GM19238 (cell line): ENCODE measurements around the gene ZNF850.
"Not testable (repeated sequence)": the region's sequence is repeated elsewhere in the genome, so short reads cannot be mapped to it uniquely, and the experiment has no call there.

ENCODE experiments used
- DNase-seq: peaks from one replicate; pipeline ENCODE4 v3.0.0; 2011; ENCODE audit warnings: low spot score; ENCODE audit not compliant: insufficient read length

Gene ZNF850

GRCh38 chr19:36772311-36773222 lies at the start of gene ZNF850:
ZNF850 (minus strand) TSS chr19:36772807; CDS start chr19:36762606, 10,201 bp downstream.
- DNase-seq, result peak; percentile 81

- DNase-seq, result no peak
Measured at GRCh38 chr19:36821758-36822157, 49.2 kb upstream of the ZNF850 start.

- no peak for DNase-seq
Measured at GRCh38 chr19:36819130-36819630, 46.6 kb upstream of the ZNF850 start.

GRCh38 chr19:36807029-36807428 lies 34.4 kb upstream of the ZNF850 start:
- no peak for DNase-seq

DNA sequence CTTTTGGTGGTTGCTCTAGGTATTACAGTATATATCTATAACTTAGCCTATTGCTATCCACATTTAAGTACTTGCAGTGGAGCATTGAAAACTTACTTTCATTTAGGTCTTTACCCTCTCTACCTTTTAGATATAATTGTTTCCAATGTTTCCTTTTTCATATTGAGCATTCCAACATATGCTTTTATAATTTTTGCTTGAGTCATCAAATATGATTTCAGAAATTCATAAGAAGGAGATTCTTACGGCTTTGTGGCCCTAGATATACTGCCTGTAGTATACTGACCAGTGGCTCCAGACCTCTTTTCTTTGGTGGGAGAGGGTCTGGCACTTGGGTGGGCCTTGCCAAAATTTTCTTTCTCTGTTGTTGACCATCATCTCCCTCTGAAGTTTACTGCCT lies 32.8 kb upstream of the ZNF850 start:
- DNase-seq, result no peak

GRCh38 chr19:36797786-36798108 lies 25.1 kb upstream of the ZNF850 start:
- DNase-seq, result no peak

DNA sequence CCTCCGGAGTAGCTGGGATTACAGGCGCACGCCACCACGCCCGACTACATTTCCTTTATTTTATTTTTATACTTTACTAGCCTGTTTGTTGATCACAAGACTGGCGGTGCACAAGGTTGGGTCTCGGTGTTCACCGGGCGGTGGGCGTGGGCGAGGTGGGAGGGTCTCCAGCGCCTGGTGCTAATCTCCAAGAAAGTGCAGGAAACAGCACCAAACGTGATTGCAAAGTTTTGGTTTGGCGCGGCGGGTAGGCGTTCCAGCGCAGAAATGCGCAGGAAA lies 24.0 kb upstream of the ZNF850 start:
- no peak for DNase-seq

DNA sequence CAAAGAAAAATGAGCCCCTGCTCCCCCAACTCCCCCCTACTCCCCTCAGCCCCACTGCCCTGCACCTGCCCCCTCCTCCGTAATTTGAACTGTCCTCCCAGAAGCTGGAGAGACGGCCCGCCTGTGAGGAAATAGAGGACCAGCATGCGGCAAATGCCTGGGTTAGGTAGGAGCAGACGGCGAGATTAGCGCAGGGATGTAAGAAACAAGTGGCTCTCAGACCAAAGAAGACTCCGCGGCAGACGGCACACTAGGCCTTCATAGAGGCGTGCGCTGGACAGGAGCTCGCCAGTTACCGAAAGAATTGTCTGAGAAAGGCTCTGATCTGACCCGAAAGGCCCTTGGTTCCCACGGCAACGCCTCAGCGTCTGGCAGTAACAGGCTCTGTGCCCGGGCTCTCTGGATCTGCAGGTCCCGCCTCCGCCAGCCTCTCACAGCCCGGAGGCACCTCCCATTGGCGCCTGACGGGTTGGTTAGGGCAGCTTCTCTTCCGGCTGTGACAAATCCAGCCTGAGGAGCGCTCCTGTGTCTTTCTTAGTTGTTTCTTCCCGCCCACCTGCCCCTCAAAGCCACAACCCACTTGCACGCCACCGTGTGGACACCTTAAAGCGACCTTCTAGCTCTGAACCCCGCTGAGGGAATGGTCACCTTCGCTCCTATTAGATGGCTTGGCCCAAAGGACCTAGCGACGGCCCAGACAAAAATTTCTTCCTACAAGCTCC lies 19.0 kb upstream of the ZNF850 start:
- not testable (repeated sequence) for DNase-seq

GRCh38 chr19:36775768-36776167 lies 3.2 kb upstream of the ZNF850 start:
- DNase-seq, result no peak

- no peak for DNase-seq
Measured at GRCh38 chr19:36773223-36773579, 594 bp upstream of the ZNF850 start.

DNA sequence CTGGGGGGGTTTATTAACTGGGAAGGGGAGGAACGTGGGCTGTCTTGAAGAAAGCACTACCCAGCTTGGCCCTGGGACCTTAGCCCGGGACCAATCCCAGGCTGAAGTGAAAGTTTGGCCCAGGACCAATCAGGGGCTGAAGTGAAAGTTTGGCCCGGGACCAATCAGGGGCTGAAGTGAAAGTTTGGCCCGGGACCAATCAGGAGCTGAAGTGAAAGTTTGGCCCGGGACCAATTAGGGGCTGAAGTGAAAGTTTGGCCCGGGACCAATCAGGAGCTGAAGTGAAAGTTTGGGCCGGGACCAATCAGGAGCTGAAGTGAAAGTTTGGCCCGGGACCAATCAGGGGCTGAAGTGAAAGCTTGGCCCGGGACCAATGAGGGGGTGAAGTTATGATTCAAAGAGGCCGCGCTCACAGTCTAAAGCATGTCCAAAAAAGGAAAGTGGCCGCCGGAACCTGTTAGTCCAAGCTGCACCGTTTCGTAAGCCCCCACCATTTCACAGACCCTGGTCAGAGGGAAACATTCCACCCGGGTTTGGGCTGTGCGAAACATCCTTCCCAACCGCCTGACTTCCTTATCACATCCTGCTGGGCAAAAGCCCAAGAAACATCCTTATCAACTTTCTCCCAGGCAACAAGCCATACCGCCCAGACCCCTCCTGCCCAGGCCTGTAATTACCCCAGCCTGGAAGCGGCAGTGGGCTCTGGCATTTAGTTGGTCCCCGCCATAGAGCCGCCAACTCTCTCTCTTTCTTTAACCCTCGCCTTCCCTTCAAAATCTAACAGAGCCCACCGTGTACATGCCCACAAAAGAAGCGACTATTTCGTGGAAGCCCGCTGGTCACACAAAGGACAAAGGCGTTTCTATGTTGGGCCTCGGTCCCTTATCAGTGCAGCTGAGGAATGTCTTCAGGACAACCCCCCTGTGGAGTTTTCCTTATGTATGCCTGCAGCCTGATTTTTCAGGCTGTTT lies 1.1 kb downstream of the ZNF850 start:
- peak; percentile 32 for DNase-seq

DNA sequence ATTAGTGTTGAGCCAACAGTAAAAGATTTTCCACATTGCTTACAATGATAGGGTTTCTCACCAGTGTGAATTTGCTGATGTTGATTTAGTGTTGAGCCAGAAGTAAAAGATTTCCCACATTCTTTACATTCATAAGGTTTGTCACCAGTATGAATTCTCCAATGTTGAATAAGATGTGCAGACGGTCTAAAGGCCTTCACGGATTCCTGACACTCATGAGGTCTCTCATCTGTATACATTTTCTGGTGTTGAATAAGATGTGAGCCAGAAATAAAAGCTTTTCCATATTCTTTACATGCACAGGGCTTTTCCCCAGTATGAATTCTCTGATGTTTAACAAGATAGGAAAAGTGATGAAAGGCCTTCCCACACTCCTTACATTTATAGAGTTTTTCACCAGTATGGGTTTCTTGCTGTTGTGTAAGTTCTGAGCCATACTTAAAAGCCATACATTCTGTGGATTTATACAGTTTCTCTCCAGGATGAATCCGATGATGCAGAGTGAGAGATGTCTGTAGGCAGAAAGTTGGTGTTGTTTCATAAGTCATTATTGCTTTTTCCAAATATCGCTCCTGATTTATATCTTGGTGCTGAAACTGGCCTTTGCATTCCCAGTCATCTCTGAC lies 22.4 kb downstream of the ZNF850 start:
- no peak for DNase-seq

DNA sequence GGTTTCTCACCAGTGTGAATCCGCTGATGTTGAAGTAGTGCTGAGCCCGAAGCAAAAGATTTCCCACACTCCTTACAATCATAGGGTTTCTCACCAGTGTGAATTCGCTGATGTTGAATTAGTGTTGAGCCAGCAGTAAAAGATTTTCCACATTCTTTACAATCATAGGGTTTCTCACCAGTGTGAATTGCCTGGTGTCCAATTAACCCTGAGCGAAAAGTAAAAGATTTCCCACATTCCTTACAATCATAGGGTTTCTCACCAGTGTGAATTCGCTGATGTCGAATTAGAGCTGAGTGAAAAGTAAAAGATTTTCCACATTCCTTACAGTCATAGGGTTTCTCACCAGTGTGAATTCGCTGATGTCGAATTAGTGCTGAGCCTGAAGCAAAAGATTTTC lies 23.0 kb downstream of the ZNF850 start:
- DNase-seq, result not testable (repeated sequence)

DNA sequence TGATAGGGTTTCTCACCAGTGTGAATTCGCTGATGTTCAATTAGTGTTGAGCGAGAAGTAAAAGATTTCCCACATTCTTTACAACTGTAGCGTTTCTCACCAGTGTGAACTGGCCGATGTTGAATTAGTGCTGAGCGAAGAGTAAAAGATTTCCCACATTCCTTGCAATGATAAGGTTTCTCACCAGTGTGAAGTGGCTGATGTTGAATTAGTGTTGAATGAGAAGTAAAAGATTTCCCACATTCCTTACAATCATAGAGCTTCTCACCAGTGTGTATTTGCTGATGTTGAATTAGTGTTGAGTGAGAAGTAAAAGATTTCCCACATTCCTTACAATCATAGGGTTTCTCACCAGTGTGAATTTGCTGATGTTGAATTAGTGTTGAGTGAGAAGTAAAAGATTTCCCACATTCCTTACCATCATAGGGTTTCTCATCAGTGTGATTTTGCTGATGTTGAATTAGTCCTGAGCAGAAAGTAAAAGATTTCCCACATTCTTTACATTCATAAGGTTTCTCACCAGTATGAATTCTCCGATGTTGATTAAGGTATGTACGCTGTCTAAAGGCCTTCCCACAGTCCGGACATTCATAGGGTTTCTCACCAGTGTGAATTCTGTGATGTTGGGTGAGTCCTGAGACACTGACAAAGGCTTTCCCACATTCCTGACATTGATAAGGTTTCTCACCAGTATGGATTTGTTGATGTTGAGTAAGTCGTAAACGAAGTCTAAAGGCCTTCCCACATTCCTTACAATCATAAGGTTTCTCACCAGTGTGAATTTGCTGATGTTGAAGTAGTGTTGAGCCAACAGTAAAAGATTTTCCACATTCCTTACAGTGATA lies 24.0 kb downstream of the ZNF850 start:
- no peak for DNase-seq

DNA sequence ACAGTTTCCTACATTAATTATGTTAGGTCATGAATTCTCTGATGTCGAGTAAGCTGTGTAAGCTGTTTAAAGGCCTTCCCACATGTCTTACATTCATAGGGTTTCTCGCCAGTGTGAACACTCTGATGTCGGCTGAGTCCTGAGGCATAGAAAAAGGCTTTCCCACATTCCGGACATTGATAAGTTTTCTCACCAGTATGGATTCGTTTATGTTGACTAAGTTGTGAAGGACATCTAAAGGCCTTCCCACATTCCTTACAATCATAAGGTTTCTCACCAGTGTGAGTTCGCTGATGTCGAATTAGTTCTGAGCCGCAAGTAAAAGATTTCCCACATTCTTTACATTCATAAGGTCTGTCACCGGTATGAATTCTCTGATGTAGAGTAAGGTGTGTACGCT lies 24.9 kb downstream of the ZNF850 start:
- no peak for DNase-seq

DNA sequence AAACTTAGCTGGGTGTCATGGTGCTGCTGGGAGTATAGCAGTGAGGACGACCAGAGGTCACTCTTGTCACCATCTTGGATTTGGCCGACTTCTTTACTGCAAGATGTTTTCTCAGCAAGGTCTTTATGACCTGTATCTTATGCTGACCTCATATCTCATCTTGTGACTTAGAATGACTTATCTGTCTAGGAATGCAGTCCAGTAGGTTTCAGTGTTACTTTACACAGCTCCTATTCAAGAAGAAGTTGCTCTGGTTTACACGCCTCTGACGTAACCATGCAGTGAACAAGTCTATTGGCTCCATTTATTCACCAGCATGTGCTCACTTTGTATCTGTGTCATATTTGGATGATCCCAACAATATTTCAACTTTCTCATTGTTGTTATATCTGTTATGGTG lies 26.7 kb downstream of the ZNF850 start:
- no peak for DNase-seq

DNA sequence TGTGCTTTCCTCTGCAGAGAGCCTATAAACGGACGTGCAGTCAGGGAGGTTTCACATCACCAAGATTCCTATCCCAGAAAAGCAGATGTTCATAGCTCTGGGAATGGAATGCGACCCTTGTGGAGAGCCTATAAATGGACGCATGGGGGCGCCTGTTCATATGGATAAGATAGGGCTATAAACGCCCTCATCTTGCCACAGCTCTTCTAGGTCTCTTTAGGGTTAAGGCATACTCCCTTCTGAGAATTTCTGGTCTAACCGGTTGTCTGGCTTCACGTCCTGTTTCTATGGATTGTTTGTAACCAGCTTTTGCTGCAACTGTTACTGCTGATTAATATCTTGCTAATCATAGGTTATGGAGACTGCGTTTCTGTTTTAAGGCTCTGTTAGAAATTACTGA lies 36.4 kb downstream of the ZNF850 start:
- not testable (repeated sequence) for DNase-seq

GRCh38 chr19:36719687-36720556 lies 52.7 kb downstream of the ZNF850 start:
- DNase-seq, result no peak

DNA sequence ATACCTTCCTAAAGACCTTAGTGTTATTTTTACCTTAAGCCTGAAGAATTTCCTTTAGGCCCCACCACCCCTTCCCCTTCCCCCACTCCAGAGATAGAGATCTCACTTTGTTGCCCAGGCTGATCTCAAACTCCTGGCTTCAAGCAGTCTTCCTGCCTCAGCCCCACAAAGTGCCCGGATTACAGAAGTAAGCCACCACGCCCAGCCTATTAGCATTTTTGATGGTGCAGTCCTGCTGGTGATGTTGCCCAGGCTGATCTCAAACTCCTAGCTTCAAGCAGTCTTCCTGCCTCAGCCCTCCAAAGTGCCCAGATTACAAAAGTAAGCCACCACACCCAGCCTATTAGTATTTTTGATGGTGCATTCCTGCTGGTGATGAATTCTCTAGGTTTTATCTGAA lies 63.2 kb downstream of the ZNF850 start:
- no peak for DNase-seq
